IMR-90 (cell line): Measurements from ENCODE around the gene TULP4.

Source experiments
- MAFK ChIP-seq: IDR thresholded peaks from 2 replicates; pipeline ENCODE4 v1.6.1; 2012; ENCODE audit warnings: low read depth, low read length, improper control_type of control experiment
- MAZ ChIP-seq: IDR thresholded peaks from 2 replicates; pipeline ENCODE4 v1.6.1; 2012; ENCODE audit warnings: low read depth, mild to moderate bottlenecking, low read length, improper control_type of control experiment, moderate library complexity, borderline replicate concordance
- POLR2A ChIP-seq: IDR thresholded peaks from 2 replicates; pipeline ENCODE4 v1.6.1; 2012; ENCODE audit warnings: mild to moderate bottlenecking, low read depth, low read length
- RCOR1 ChIP-seq: IDR thresholded peaks from 2 replicates; pipeline ENCODE4 v1.6.1; 2012; ENCODE audit warnings: mild to moderate bottlenecking, low read length, improper control_type of control experiment; ENCODE audit not compliant: insufficient replicate concordance
- RFX5 ChIP-seq: IDR thresholded peaks from 2 replicates; pipeline ENCODE4 v1.8.0; 2012; ENCODE audit warnings: low read depth, mild to moderate bottlenecking, low read length, moderate library complexity
- TF ChIP-seq, protein P1 (sequence below): fragments of 150-350 bp; IDR thresholded peaks from 2 replicates; pipeline ENCODE4 v1.6.1; 2017; ENCODE audit warnings: mild to moderate bottlenecking, antibody characterized with exemption, low read length, low read depth
- TF ChIP-seq, protein P2 (sequence below): conservative IDR thresholded peaks from 2 replicates; pipeline ENCODE4 v1.5.1; 2012; ENCODE audit warnings: mild to moderate bottlenecking, low read depth, low read length, improper control_type of control experiment

DNA sequence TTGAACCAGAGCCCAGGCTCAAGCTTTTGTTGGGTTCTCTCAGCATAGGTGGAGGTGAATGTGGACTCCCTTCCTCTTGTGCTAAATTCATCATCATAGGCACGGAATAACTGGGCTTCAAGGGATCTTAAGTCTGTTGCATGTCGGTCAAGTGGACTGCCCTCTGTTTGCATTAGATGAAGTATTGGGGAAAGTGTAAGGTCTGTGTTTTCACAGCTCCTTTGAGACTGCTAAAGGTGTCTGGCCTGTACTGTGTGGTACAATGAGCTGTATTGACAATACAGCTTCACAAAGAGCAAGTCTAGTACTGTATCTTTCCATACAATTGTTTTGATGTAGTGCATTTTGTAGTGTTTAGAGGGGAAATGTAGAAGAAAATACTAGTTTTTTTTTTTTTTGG lies 34.3 kb upstream of the TULP4 start:
- TF ChIP-seq, protein P1, sequence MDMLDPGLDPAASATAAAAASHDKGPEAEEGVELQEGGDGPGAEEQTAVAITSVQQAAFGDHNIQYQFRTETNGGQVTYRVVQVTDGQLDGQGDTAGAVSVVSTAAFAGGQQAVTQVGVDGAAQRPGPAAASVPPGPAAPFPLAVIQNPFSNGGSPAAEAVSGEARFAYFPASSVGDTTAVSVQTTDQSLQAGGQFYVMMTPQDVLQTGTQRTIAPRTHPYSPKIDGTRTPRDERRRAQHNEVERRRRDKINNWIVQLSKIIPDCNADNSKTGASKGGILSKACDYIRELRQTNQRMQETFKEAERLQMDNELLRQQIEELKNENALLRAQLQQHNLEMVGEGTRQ: no peak
- no peak for TF ChIP-seq MAZ
- TF ChIP-seq, protein P2, sequence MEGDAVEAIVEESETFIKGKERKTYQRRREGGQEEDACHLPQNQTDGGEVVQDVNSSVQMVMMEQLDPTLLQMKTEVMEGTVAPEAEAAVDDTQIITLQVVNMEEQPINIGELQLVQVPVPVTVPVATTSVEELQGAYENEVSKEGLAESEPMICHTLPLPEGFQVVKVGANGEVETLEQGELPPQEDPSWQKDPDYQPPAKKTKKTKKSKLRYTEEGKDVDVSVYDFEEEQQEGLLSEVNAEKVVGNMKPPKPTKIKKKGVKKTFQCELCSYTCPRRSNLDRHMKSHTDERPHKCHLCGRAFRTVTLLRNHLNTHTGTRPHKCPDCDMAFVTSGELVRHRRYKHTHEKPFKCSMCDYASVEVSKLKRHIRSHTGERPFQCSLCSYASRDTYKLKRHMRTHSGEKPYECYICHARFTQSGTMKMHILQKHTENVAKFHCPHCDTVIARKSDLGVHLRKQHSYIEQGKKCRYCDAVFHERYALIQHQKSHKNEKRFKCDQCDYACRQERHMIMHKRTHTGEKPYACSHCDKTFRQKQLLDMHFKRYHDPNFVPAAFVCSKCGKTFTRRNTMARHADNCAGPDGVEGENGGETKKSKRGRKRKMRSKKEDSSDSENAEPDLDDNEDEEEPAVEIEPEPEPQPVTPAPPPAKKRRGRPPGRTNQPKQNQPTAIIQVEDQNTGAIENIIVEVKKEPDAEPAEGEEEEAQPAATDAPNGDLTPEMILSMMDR: no peak
- TF ChIP-seq POLR2A: no peak
- no peak for TF ChIP-seq RFX5
- no peak for TF ChIP-seq RCOR1
- no peak for TF ChIP-seq MAFK
